ENCODE data around the gene TMC5. TPM values are rescaled to one million over a fixed set of nuclear protein-coding genes. Genes with fewer than 3 reads are reported as not detected.

The TMC5 gene
- total RNA-seq, 1 experiment from 2014 or later: 1.2 TPM

GRCh38 chr16:19438739-19439138 lies 21.1 kb downstream of the TMC5 start:
- no peaks in the 10 kb centered on the region for H3K27me3 ChIP-seq (ENCODE audit: insufficient read depth, low read length)
- no peak overlapping the region for H2AFZ ChIP-seq (ENCODE audit: low read length)
- H3K23ac ChIP-seq (ENCODE audit: insufficient read length, low read depth, low read length): no peak overlapping the region
- Mint-ChIP-seq H3K27ac (no peak overlapping the region), H3K27me3 (ENCODE audit: low read depth) (no peaks in the 10 kb centered on the region), H3K9me3 (no peaks in the 10 kb centered on the region), H3K36me3 (ENCODE audit: insufficient read depth in 1 of 3, low read depth in 3 of 3) (peaks cover 0 to 3% (median 0%) of the 10 kb centered on the region in 3 experiments; a peak in 1 of 7 replicates), H3K4me3 (no peak overlapping the region), H3K4me1 (peaks cover 2% of the 10 kb centered on the region in 2 experiments; a peak in 2 of 4 replicates)
- no peak overlapping the region for H3T11ph ChIP-seq (ENCODE audit: low read length)
- TF ChIP-seq CTCF (conservative IDR thresholded peaks at IDR 0.05): no peak
- no peaks in the 10 kb centered on the region for H3K79me1 ChIP-seq (ENCODE audit: insufficient read depth, low read depth, low read length, poor library complexity, severe bottlenecking)
- H3K9ac ChIP-seq (ENCODE audit: extremely low read depth, insufficient read length, low read length): no peak overlapping the region
- H3K79me2 ChIP-seq (ENCODE audit: insufficient read depth, low read length): no peaks in the 10 kb centered on the region
- H4K20me1 ChIP-seq (ENCODE audit: control insufficient read depth, insufficient read depth, insufficient read length): no peaks in the 10 kb centered on the region
- H3K9me3 ChIP-seq (ENCODE audit: control insufficient read depth, low read depth, low read length): no peaks in the 10 kb centered on the region
- no peak overlapping the region for H4K5ac ChIP-seq (ENCODE audit: insufficient read length, low read depth, low read length)
- H3K4me1 ChIP-seq (ENCODE audit: insufficient read depth, low read length): no peaks in the 10 kb centered on the region
- H3K4me2 ChIP-seq (ENCODE audit: insufficient read depth, insufficient read length, low read length): no peak overlapping the region
- no peak overlapping the region for H3K27ac ChIP-seq (ENCODE audit: insufficient read length, low read depth, low read length)
- no peak overlapping the region for H3K18ac ChIP-seq (ENCODE audit: insufficient read length, low read depth, low read length)
- H2BK12ac ChIP-seq (ENCODE audit: insufficient read length, low read depth, low read length): no peak overlapping the region
- no peak overlapping the region for H2AK5ac ChIP-seq (ENCODE audit: insufficient read length, low read length)
- no peak overlapping the region for H2BK15ac ChIP-seq (ENCODE audit: low read depth, low read length)
- H3K56ac ChIP-seq (ENCODE audit: insufficient read length, low read depth, low read length): no peak overlapping the region
- H2BK120ac ChIP-seq (ENCODE audit: low read depth, low read length, poor library complexity, severe bottlenecking): no peak overlapping the region
- H4K8ac ChIP-seq (replicated peaks; ENCODE audit: insufficient read length, low read depth, low read length): no peak overlapping the region
- DNase-seq: no peak
- H3K4ac ChIP-seq (ENCODE audit: low read depth, low read length): no peak overlapping the region
- no peak overlapping the region for H3K14ac ChIP-seq (ENCODE audit: insufficient read depth, low read length)
- H2BK20ac ChIP-seq (ENCODE audit: low read depth, low read length, poor library complexity, severe bottlenecking): no peak overlapping the region
- no peaks in the 10 kb centered on the region for H3K23me2 ChIP-seq (ENCODE audit: insufficient read length, low read depth, low read length, poor library complexity, severe bottlenecking)
- no peak overlapping the region for H4K91ac ChIP-seq (ENCODE audit: insufficient read length, low read depth, low read length)
- no CpG with 5 or more reads among the region's 1 CpG for WGBS (ENCODE audit: extremely low coverage, insufficient read length, low lambda C conversion rate)
- H2BK5ac ChIP-seq (ENCODE audit: insufficient read length, low read length): no peak overlapping the region
